ENCODE measurements around the gene GNAO1.

GRCh38 chr16:56190677-56191155 is 573 bp upstream of the GNAO1 start:
- no peak for TF ChIP-seq CTCF (IDR thresholded peaks at IDR 0.05)
- no peak for TF ChIP-seq POLR2A (IDR thresholded peaks at IDR 0.05)
